Mesenchymal stem cell (in vitro differentiated cells and primary cell): Measurements from ENCODE around the gene ZDHHC14.

Experiments used
- DNase-seq: peaks from one replicate; pipeline ENCODE4 v3.0.0-alpha.2; 2013
- H2AFZ ChIP-seq: one replicate; pipeline ENCODE4 v1.6.1; 2013; ENCODE audit warnings: low read depth, mild to moderate bottlenecking, control low read depth, inconsistent platforms, low read length, moderate library complexity
- H2AK5ac ChIP-seq: 2 replicates; pipeline ENCODE4 v1.6.1; 2013; ENCODE audit warnings: low read length, moderate library complexity, mild to moderate bottlenecking, inconsistent platforms; ENCODE audit not compliant: severe bottlenecking
- H2BK120ac ChIP-seq: one replicate; pipeline ENCODE4 v1.6.1; 2013; ENCODE audit warnings: low read depth, mild to moderate bottlenecking, inconsistent platforms, low read length, moderate library complexity
- H2BK12ac ChIP-seq, 2 experiments: one replicate each; pipeline ENCODE4 v1.6.1; 2013; ENCODE audit warnings: inconsistent platforms in 2 of 2, low read length in 2 of 2, mild to moderate bottlenecking in 2 of 2, moderate library complexity in 2 of 2, control low read depth in 1 of 2
- H2BK15ac ChIP-seq: one replicate; pipeline ENCODE4 v1.6.1; 2013; ENCODE audit warnings: mild to moderate bottlenecking, low read depth, inconsistent platforms; ENCODE audit not compliant: poor library complexity, severe bottlenecking
- H2BK5ac ChIP-seq: 2 replicates; pipeline ENCODE4 v1.6.1; 2013; ENCODE audit warnings: low read depth, mild to moderate bottlenecking, low read length, control low read depth, inconsistent platforms; ENCODE audit not compliant: poor library complexity, severe bottlenecking
- H3K14ac ChIP-seq, 2 experiments: one replicate each; pipeline ENCODE4 v1.6.1; 2013; ENCODE audit warnings: inconsistent platforms in 2 of 2, low read length in 2 of 2, control low read depth in 1 of 2, mild to moderate bottlenecking in 1 of 2, moderate library complexity in 1 of 2
- H3K18ac ChIP-seq, 2 experiments: one replicate each; pipeline ENCODE4 v1.6.1; 2013; ENCODE audit warnings: inconsistent platforms in 2 of 2, low read length in 2 of 2, control low read depth in 1 of 2, low read depth in 1 of 2, mild to moderate bottlenecking in 1 of 2
- H3K23ac ChIP-seq, 2 experiments: one replicate each; pipeline ENCODE4 v1.6.1; 2013; ENCODE audit warnings: inconsistent platforms in 2 of 2, low read length in 2 of 2, mild to moderate bottlenecking in 2 of 2, moderate library complexity in 2 of 2, control low read depth in 1 of 2
- H3K27ac ChIP-seq: 2 replicates; pipeline ENCODE4 v1.5.1; 2013; ENCODE audit warnings: mild to moderate bottlenecking, moderate library complexity, low read length, control low read depth, inconsistent platforms; ENCODE audit not compliant: poor library complexity, severe bottlenecking
- H3K27me3 ChIP-seq, 2 experiments: 2 replicates each; pipeline versions ENCODE4 v1.6.1 to v1.7.0; 2013; ENCODE audit warnings: low read length in 2 of 2, mild to moderate bottlenecking in 2 of 2, moderate library complexity in 2 of 2, control low read depth in 1 of 2, inconsistent platforms in 1 of 2; ENCODE audit not compliant: control insufficient read depth in 1 of 2, insufficient read depth in 1 of 2
- H3K36me3 ChIP-seq, 2 experiments: 2 replicates each; pipeline versions ENCODE4 v1.6.1 to v1.7.0; 2013; ENCODE audit warnings: low read length in 2 of 2, control low read depth in 1 of 2, inconsistent platforms in 1 of 2, low read depth in 1 of 2, mild to moderate bottlenecking in 1 of 2; ENCODE audit not compliant: insufficient read depth in 2 of 2, control insufficient read depth in 1 of 2
- H3K4ac ChIP-seq, 2 experiments: one replicate each; pipeline ENCODE4 v1.6.1; 2013; ENCODE audit warnings: inconsistent platforms in 2 of 2, low read length in 2 of 2, mild to moderate bottlenecking in 2 of 2, moderate library complexity in 2 of 2, control low read depth in 1 of 2, low read depth in 1 of 2
- H3K4me1 ChIP-seq: 2 replicates; pipeline ENCODE4 v1.6.1; 2013; ENCODE audit warnings: low read depth, low read length, control low read depth; ENCODE audit not compliant: control insufficient read depth, insufficient read depth
- H3K4me2 ChIP-seq: 2 replicates; pipeline ENCODE4 v1.6.1; 2013; ENCODE audit warnings: low read length, mild to moderate bottlenecking, inconsistent platforms; ENCODE audit not compliant: poor library complexity, severe bottlenecking
- H3K4me3 ChIP-seq, 2 experiments: 2 replicates each; pipeline versions ENCODE4 v1.5.1 to v1.7.0; 2013; ENCODE audit warnings: low read length in 2 of 2, mild to moderate bottlenecking in 2 of 2, control low read depth in 1 of 2, low read depth in 1 of 2; ENCODE audit not compliant: insufficient read depth in 1 of 2
- H3K79me1 ChIP-seq: replicated peaks from 2 replicates; pipeline ENCODE4 v1.6.1; 2013; ENCODE audit warnings: mild to moderate bottlenecking, control low read depth, low read length, inconsistent platforms; ENCODE audit not compliant: poor library complexity, severe bottlenecking
- H3K9ac ChIP-seq: 2 replicates; pipeline ENCODE4 v1.7.0; 2013; ENCODE audit warnings: mild to moderate bottlenecking, low read length, moderate library complexity
- H3K9me3 ChIP-seq: 2 replicates; pipeline ENCODE4 v1.7.0; 2013; ENCODE audit warnings: mild to moderate bottlenecking, low read length; ENCODE audit not compliant: control insufficient read depth
- H4K8ac ChIP-seq: one replicate; pipeline ENCODE4 v1.6.1; 2013; ENCODE audit warnings: inconsistent platforms, mild to moderate bottlenecking, low read length, moderate library complexity
- H4K91ac ChIP-seq: one replicate; pipeline ENCODE4 v1.6.1; 2013; ENCODE audit warnings: mild to moderate bottlenecking, low read length, inconsistent platforms
- WGBS: methylation state at CpG from one replicate; pipeline ENCODE4 v1.1.7; 2013; ENCODE audit warnings: mixed read lengths; 5-methylcytosine and 5-hydroxymethylcytosine counted together

ZDHHC14 gene

DNA sequence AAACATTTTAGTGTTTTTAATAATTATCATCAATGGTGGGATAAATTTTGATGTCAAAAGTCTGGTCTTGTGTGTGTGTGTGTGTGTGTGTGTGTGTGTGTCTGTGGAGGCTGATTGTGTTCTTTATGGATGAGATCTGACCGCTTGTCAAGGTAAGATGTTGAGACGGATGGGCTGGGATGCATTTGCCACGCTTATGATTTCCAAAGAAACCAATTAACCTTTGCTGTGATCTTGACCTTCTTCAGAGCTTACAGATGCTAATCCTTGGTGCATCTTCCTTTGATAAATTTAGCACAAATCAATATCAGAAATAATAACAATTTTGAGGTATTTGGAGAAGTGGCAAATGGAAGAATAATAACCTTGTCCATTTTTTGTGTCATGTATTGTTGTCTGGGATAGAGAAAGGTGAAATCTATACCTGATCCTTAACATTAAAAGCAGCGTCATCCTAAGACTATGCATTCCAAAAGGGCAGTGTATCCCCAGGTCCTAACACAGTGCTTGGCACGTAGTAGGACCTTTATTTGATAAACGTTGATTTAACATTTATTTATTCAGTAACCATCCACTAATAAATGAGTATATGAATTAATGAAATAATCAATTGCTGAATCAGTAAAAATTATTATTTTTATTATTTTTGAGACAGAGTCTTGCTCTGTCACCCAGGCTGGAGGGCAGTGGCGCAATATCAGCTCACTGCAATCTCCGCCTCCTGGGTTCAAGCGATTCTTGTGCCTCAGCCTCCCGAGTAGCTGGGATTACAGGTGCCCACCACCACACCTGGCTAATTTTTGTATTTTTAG lies 70.1 kb downstream of the ZDHHC14 start:
- Histone ChIP-seq H3K23ac (no peak overlapping the region), H4K8ac (no peak overlapping the region), H3K27me3 (no peaks in the 10 kb centered on the region), H2AK5ac (no peak overlapping the region), H3K36me3 (peaks cover 0 to 4% of the 10 kb centered on the region in 2 experiments), H2BK120ac (no peak overlapping the region), H2BK12ac (no peak overlapping the region), H2BK15ac (no peak overlapping the region), H3K9me3 (no peaks in the 10 kb centered on the region), H2AFZ (no peak overlapping the region), H3K4me3 (no peak overlapping the region), H4K91ac (no peak overlapping the region), H3K27ac (no peak overlapping the region), H3K4me2 (no peak overlapping the region), H3K18ac (no peak overlapping the region), H3K4me1 (peaks cover 2% of the 10 kb centered on the region), H3K79me1 (peaks cover 11% of the 10 kb centered on the region), H3K4ac (no peak overlapping the region), H2BK5ac (no peak overlapping the region), H3K9ac (no peak overlapping the region), H3K14ac (no peak overlapping the region)
- no peak for DNase-seq
- WGBS, result 99% methylated on average over 7 of the region's 10 CpGs

DNA sequence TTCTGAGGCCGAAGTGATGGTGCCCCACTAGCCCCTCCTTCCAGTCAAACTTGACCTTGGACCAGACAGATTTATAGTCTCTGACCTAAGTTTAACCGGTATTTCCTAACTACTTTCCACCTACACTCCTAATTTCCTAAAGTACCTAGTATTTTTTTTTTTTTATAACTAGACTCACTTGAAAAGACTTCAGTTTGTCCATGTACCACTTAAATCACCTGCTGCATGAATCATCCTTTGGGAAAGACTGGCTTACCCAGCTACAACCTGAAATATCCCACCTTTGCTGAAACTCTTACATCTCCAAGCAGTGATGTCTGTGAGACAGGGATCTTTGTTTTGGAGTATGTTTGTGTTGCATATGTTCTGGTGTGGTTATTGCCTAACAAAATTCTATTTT lies 71.1 kb downstream of the ZDHHC14 start:
- no peak for DNase-seq
- WGBS, result 82% methylated on average over 2 of the region's 2 CpGs

GRCh38 chr6:157453131-157453530 lies 72.1 kb downstream of the ZDHHC14 start:
- H2BK15ac ChIP-seq, result no peak overlapping the region
- H4K91ac ChIP-seq, result no peak overlapping the region
- H2BK5ac ChIP-seq, result no peak overlapping the region
- no peak overlapping the region for H3K4me2 ChIP-seq
- no peak overlapping the region for H3K4ac ChIP-seq
- no peak overlapping the region for H3K18ac ChIP-seq
- no peak overlapping the region for H2AFZ ChIP-seq
- no peak overlapping the region for H3K14ac ChIP-seq
- no peak overlapping the region for H3K27ac ChIP-seq
- peaks cover 2% of the 10 kb centered on the region for H3K4me1 ChIP-seq
- WGBS, result 88% methylated on average over 3 of the region's 4 CpGs
- no peak overlapping the region for H2BK120ac ChIP-seq
- H3K9me3 ChIP-seq, result no peaks in the 10 kb centered on the region
- no peak overlapping the region for H2BK12ac ChIP-seq
- no peak overlapping the region for H3K9ac ChIP-seq
- H3K79me1 ChIP-seq, result peaks cover 11% of the 10 kb centered on the region
- DNase-seq, result no peak
- no peak overlapping the region for H4K8ac ChIP-seq
- H2AK5ac ChIP-seq, result no peak overlapping the region
- H3K27me3 ChIP-seq, result no peaks in the 10 kb centered on the region
- H3K4me3 ChIP-seq, result no peak overlapping the region
- H3K36me3 ChIP-seq, result peaks cover 0 to 4% of the 10 kb centered on the region in 2 experiments
- H3K23ac ChIP-seq, result no peak overlapping the region

More for the DNA sequence above, 71.1 kb downstream of the ZDHHC14 start:
- H2BK5ac ChIP-seq, result no peak overlapping the region
- no peaks in the 10 kb centered on the region for H3K9me3 ChIP-seq
- no peak overlapping the region for H3K4ac ChIP-seq
- no peak overlapping the region for H3K4me2 ChIP-seq
- H2BK12ac ChIP-seq, result no peak overlapping the region
- H3K14ac ChIP-seq, result no peak overlapping the region
- H3K27ac ChIP-seq, result no peak overlapping the region
- no peak overlapping the region for H3K9ac ChIP-seq
- no peak overlapping the region for H2BK15ac ChIP-seq
- no peak overlapping the region for H2BK120ac ChIP-seq
- H3K27me3 ChIP-seq, result no peaks in the 10 kb centered on the region
- peaks cover 11% of the 10 kb centered on the region for H3K79me1 ChIP-seq
- no peak overlapping the region for H4K8ac ChIP-seq
- H3K18ac ChIP-seq, result no peak overlapping the region
- H3K4me3 ChIP-seq, result no peak overlapping the region
- no peak overlapping the region for H2AFZ ChIP-seq
- peak overlapping the region; percentile 81 for H2AK5ac ChIP-seq
- H4K91ac ChIP-seq, result no peak overlapping the region
- peaks cover 2% of the 10 kb centered on the region for H3K4me1 ChIP-seq
- peaks cover 0 to 4% of the 10 kb centered on the region in 2 experiments for H3K36me3 ChIP-seq
- H3K23ac ChIP-seq, result no peak overlapping the region

GRCh38 chr6:157453978-157454377 lies 73.0 kb downstream of the ZDHHC14 start:
- no peak overlapping the region for H3K27ac ChIP-seq
- H3K36me3 ChIP-seq, result peaks cover 0 to 4% of the 10 kb centered on the region in 2 experiments
- H2BK15ac ChIP-seq, result no peak overlapping the region
- H4K8ac ChIP-seq, result no peak overlapping the region
- no peaks in the 10 kb centered on the region for H3K9me3 ChIP-seq
- no peak overlapping the region for H3K18ac ChIP-seq
- no peak overlapping the region for H2AK5ac ChIP-seq
- no peak overlapping the region for H2BK5ac ChIP-seq
- no peak for DNase-seq
- H2BK12ac ChIP-seq, result no peak overlapping the region
- H3K4me2 ChIP-seq, result no peak overlapping the region
- H3K14ac ChIP-seq, result no peak overlapping the region
- H3K79me1 ChIP-seq, result peaks cover 11% of the 10 kb centered on the region
- H3K4me1 ChIP-seq, result peaks cover 2% of the 10 kb centered on the region
- H3K4ac ChIP-seq, result no peak overlapping the region
- H3K27me3 ChIP-seq, result no peaks in the 10 kb centered on the region
- no peak overlapping the region for H3K4me3 ChIP-seq
- no peak overlapping the region for H2BK120ac ChIP-seq
- H3K9ac ChIP-seq, result no peak overlapping the region
- no peak overlapping the region for H2AFZ ChIP-seq
- no peak overlapping the region for H4K91ac ChIP-seq
- H3K23ac ChIP-seq, result no peak overlapping the region
